NCI-H2107 (cell line): ENCODE results near the gene PLEKHM2.

ENCODE experiments used
- DNase-seq: peaks from one replicate; lab custom pipeline; 2025; lab: John Stamatoyannopoulos, UW

PLEKHM2 gene

GRCh38 chr1:15758953-15759661 lies 75.0 kb downstream of the PLEKHM2 start:
- no peak for DNase-seq

- no peak for DNase-seq
Observed at GRCh38 chr1:15760520-15761211, 76.5 kb downstream of the PLEKHM2 start.

- DNase-seq: no peak
Observed at GRCh38 chr1:15761366-15762128, 77.4 kb downstream of the PLEKHM2 start.

GRCh38 chr1:15762546-15762945 lies 78.4 kb downstream of the PLEKHM2 start:
- DNase-seq: no peak

- no peak for DNase-seq
Observed at GRCh38 chr1:15764269-15764764, 80.2 kb downstream of the PLEKHM2 start.

- no peak for DNase-seq
Observed at GRCh38 chr1:15764890-15765289, 80.8 kb downstream of the PLEKHM2 start.

- no peak for DNase-seq
Observed at GRCh38 chr1:15765495-15766194, 81.5 kb downstream of the PLEKHM2 start.

- DNase-seq: no peak
Observed at GRCh38 chr1:15767941-15768340, 83.8 kb downstream of the PLEKHM2 start.

GRCh38 chr1:15768388-15768787 lies 84.3 kb downstream of the PLEKHM2 start:
- no peak for DNase-seq

GRCh38 chr1:15770313-15770962 lies 86.3 kb downstream of the PLEKHM2 start:
- DNase-seq: no peak

- no peak for DNase-seq
Observed at GRCh38 chr1:15771836-15772515, 87.9 kb downstream of the PLEKHM2 start.

- DNase-seq: no peak
Observed at GRCh38 chr1:15775706-15776105, 91.6 kb downstream of the PLEKHM2 start.

- no peak for DNase-seq
Observed at GRCh38 chr1:15777909-15778707, 94.0 kb downstream of the PLEKHM2 start.
